ENCODE data around the gene UNC5C.

- no peak for TF ChIP-seq POLR2A (IDR thresholded peaks at IDR 0.05)
- no peak for TF ChIP-seq CTCF (IDR thresholded peaks at IDR 0.05)
These were observed 304.9 kb downstream of the UNC5C start for GRCh38 chr4:95243892-95244291.
